Neutrophil (primary cell): ENCODE data around the gene PACSIN1.

Source experiments
- H3K27ac ChIP-seq: fragments of 200-600 bp; sonication (generic); 2 replicates; pipeline ENCODE4 v1.5.1; 2016; ENCODE audit warnings: mild to moderate bottlenecking, moderate library complexity
- H3K27me3 ChIP-seq: fragments of 200-600 bp; sonication (generic); 2 replicates; pipeline ENCODE4 v1.6.0; 2016; ENCODE audit warnings: mild to moderate bottlenecking
- H3K36me3 ChIP-seq: fragments of 200-600 bp; sonication (generic); 2 replicates; pipeline ENCODE4 v1.5.1; 2017
- H3K4me1 ChIP-seq, 2 experiments: fragments of 200-600 bp in 1 of 2; sonication (generic) in 1 of 2; 1 replicate in 1 of 2; 2 replicates in 1 of 2; pipeline versions ENCODE4 v1.5.1 to v1.6.1; 2013 to 2016; ENCODE audit warnings: low read depth in 1 of 2, low read length in 1 of 2, mild to moderate bottlenecking in 1 of 2, moderate library complexity in 1 of 2; ENCODE audit not compliant: control insufficient read depth in 1 of 2, insufficient read depth in 1 of 2
- H3K4me3 ChIP-seq, 2 experiments: fragments of 200-600 bp in 1 of 2; sonication (generic) in 1 of 2; 1 replicate in 1 of 2; 2 replicates in 1 of 2; pipeline ENCODE4 v1.5.1; 2013 to 2016; ENCODE audit warnings: low read depth in 1 of 2, low read length in 1 of 2, mild to moderate bottlenecking in 1 of 2, moderate library complexity in 1 of 2
- H3K9me3 ChIP-seq: fragments of 200-600 bp; sonication (generic); 2 replicates; pipeline ENCODE4 v1.5.1; 2016
- CTCF ChIP-seq: fragments of 200-600 bp; sonication (generic); IDR thresholded peaks from 2 replicates; pipeline ENCODE4 v1.5.1; 2016; ENCODE audit warnings: antibody characterized with exemption

PACSIN1 gene

GRCh38 chr6:34517461-34517881, 51.6 kb downstream of the PACSIN1 start:
- no peak overlapping the region for H3K4me3 ChIP-seq
- no peak overlapping the region for H3K27ac ChIP-seq
- H3K4me1 ChIP-seq, result peaks cover 0 to 4% of the 10 kb centered on the region in 2 experiments
- H3K27me3 ChIP-seq, result peaks cover 33% of the 10 kb centered on the region
- no peaks in the 10 kb centered on the region for H3K36me3 ChIP-seq
- no peaks in the 10 kb centered on the region for H3K9me3 ChIP-seq
- TF ChIP-seq CTCF, result no peak

DNA sequence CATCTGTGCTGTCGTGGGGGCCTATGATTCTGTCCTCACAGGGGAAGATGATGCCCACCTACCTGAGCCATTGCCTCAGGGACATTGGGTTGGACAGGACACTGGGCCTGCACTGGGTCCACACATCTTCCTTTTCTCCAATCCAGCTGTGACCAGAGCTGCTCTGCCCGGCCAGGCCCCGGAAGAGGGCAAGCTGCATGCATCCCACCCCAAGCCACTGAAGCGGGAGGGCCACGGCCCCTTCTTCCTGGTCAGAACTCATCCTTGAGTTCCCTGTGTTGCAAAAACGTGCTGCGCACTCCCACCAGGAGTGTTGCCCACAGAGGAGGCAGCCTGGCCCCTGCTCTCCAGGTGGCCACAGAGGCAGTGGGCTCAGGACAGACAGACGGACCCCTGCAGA, 52.1 kb downstream of the PACSIN1 start:
- H3K27me3 ChIP-seq, result peaks cover 31% of the 10 kb centered on the region
- no peaks in the 10 kb centered on the region for H3K36me3 ChIP-seq
- H3K27ac ChIP-seq, result no peak overlapping the region
- H3K4me1 ChIP-seq, result peaks cover 0 to 4% of the 10 kb centered on the region in 2 experiments
- no peak overlapping the region for H3K4me3 ChIP-seq
- H3K9me3 ChIP-seq, result no peaks in the 10 kb centered on the region
- no peak for TF ChIP-seq CTCF

DNA sequence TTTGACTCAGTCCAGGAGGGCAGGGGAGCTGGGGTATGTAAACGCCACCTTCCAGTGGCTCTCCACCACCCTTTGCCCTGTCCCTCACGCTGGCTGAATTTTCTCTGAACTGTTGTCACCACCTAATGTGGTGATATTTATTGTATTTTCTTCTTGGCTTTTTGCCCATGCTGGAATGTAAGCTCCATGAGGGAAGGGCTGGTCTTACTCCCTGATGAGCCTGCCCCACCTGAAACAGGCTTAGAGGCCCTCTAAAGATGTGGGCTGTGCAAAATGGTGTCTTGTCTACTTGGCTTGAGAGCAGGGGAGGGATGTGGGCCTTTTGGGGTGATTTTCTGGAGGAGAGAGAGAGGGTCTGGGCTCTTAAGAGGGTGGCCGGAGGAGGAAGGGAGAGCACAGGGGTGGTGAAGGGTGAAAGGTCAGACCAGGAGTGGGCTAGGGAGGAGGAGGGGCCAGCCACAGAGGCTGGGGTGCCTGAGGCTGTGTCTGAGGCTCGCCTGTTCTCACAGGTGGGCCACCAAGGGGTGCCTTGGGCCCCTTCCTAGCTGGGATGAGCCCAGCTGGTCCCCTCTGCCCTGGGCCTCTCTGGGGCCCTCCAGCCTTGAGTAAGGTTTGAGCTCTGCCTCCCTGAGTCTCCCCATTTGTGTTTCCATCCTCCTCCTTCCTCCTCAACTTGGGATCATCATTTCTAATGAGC, 52.9 kb downstream of the PACSIN1 start:
- no peaks in the 10 kb centered on the region for H3K36me3 ChIP-seq
- no peak for TF ChIP-seq CTCF
- H3K27me3 ChIP-seq, result peaks cover 23% of the 10 kb centered on the region

GRCh38 chr6:34519971-34520644, 54.2 kb downstream of the PACSIN1 start:
- Histone ChIP-seq H3K4me1 (peaks cover 0 to 4% of the 10 kb centered on the region in 2 experiments), H3K4me3 (no peak overlapping the region), H3K36me3 (no peaks in the 10 kb centered on the region), H3K9me3 (no peaks in the 10 kb centered on the region), H3K27me3 (peaks cover 10% of the 10 kb centered on the region), H3K27ac (no peak overlapping the region)
- TF ChIP-seq CTCF, result no peak

More for the DNA sequence above, 52.9 kb downstream of the PACSIN1 start:
- no peak overlapping the region for H3K27ac ChIP-seq
- H3K9me3 ChIP-seq, result no peaks in the 10 kb centered on the region
- peaks cover 0 to 4% of the 10 kb centered on the region in 2 experiments for H3K4me1 ChIP-seq
- H3K4me3 ChIP-seq, result no peak overlapping the region

- Histone ChIP-seq H3K27me3 (peaks cover 3% of the 10 kb centered on the region), H3K36me3 (no peaks in the 10 kb centered on the region), H3K4me1 (peaks cover 0 to 4% of the 10 kb centered on the region in 2 experiments), H3K9me3 (no peaks in the 10 kb centered on the region), H3K4me3 (no peak overlapping the region), H3K27ac (no peak overlapping the region)
- TF ChIP-seq CTCF, result no peak
Measured at GRCh38 chr6:34520645-34521462, 55.0 kb downstream of the PACSIN1 start.
